Gastrocnemius medialis (tissue), 4 donors: ENCODE results near the gene C13orf46.

ENCODE experiments used
- CTCF ChIP-seq, 5 experiments: fragments of 450-650 bp in 3 of 5; fragments of 200-600 bp in 2 of 5; sonication (generic) in 2 of 5; IDR thresholded peaks in 4 of 5; conservative IDR thresholded peaks in 1 of 5; 1 replicate in 4 of 5; 2 replicates in 1 of 5; pipeline ENCODE4 v1.5.1; 2016 to 2019; ENCODE audit warnings: antibody characterized with exemption in 5 of 5, mild to moderate bottlenecking in 3 of 5, moderate library complexity in 3 of 5
- POLR2A ChIP-seq, 2 donors: fragments of 450-650 bp; IDR thresholded peaks; one replicate each; pipeline ENCODE4 v1.6.1; 2017; ENCODE audit warnings: antibody characterized with exemption in 2 of 2, mild to moderate bottlenecking in 2 of 2, moderate library complexity in 2 of 2

GRCh38 chr13:113996912-113997745, 23.3 kb upstream of the C13orf46 start:
- TF ChIP-seq CTCF (IDR thresholded peaks at IDR 0.05 in 4 of 5, conservative IDR thresholded peaks at IDR 0.05 in 1 of 5) (no peak), POLR2A (IDR thresholded peaks at IDR 0.05) (no peak)
